WTC11 (cell line): Measurements from ENCODE around the gene SPSB4.

ENCODE experiments used
- CREB1 ChIP-seq: sonication (generic); formaldehyde crosslinking; IDR thresholded peaks from 2 replicates; pipeline ENCODE4 v1.8.0; 2023; ENCODE audit warnings: mild to moderate bottlenecking, missing genetic modification reagents
- CTCF ChIP-seq: fragments of 200-600 bp; IDR thresholded peaks from 2 replicates; pipeline ENCODE4 v1.8.0; 2022; ENCODE audit warnings: antibody characterized with exemption
- EMX1 ChIP-seq: fragments of 250-450 bp; sonication (Bioruptor Pico); IDR thresholded peaks from 2 replicates; pipeline ENCODE4 v1.8.0; 2021; ENCODE audit warnings: mild to moderate bottlenecking
- ERG ChIP-seq: fragments of 250-450 bp; sonication (Bioruptor Pico); IDR thresholded peaks from 2 replicates; pipeline ENCODE4 v1.8.0; 2021; ENCODE audit warnings: mild to moderate bottlenecking
- ETV6 ChIP-seq: sonication (generic); formaldehyde crosslinking; IDR thresholded peaks from 2 replicates; pipeline ENCODE4 v1.8.1; 2022; ENCODE audit warnings: mild to moderate bottlenecking, missing genetic modification reagents
- FOXJ3 ChIP-seq: sonication (generic); formaldehyde crosslinking; IDR thresholded peaks from 2 replicates; pipeline ENCODE4 v1.9.0; 2021; ENCODE audit warnings: missing genetic modification reagents, mild to moderate bottlenecking, borderline replicate concordance
- NR2C2 ChIP-seq: sonication (generic); formaldehyde crosslinking; IDR thresholded peaks from 2 replicates; pipeline ENCODE4 v1.8.0; 2022; ENCODE audit warnings: mild to moderate bottlenecking, missing genetic modification reagents
- OVOL2 ChIP-seq: fragments of 250-450 bp; sonication (Bioruptor Pico); IDR thresholded peaks from 2 replicates; pipeline ENCODE4 v1.9.0; 2021; ENCODE audit warnings: mild to moderate bottlenecking, borderline replicate concordance
- SMAD3 ChIP-seq: sonication (generic); formaldehyde crosslinking; IDR thresholded peaks from 2 replicates; pipeline ENCODE4 v1.8.0; 2022; ENCODE audit warnings: missing genetic modification reagents, mild to moderate bottlenecking, borderline replicate concordance
- TP53 ChIP-seq: sonication (generic); formaldehyde crosslinking; IDR thresholded peaks from 2 replicates; pipeline ENCODE4 v1.8.1; 2023; ENCODE audit warnings: mild to moderate bottlenecking, missing genetic modification reagents
- USF2 ChIP-seq: sonication (generic); formaldehyde crosslinking; IDR thresholded peaks from 2 replicates; pipeline ENCODE4 v1.8.1; 2023; ENCODE audit warnings: mild to moderate bottlenecking, missing genetic modification reagents, moderate library complexity

- TF ChIP-seq OVOL2 (no peak), CTCF (no peak), USF2 (CRISPR knock-in tag) (no peak), EMX1 (no peak), ERG (CRISPR knock-in tag) (no peak), NR2C2 (CRISPR knock-in tag) (no peak), ETV6 (CRISPR knock-in tag) (no peak), CREB1 (no peak), FOXJ3 (CRISPR knock-in tag) (no peak), TP53 (CRISPR knock-in tag) (no peak), SMAD3 (CRISPR knock-in tag) (no peak)
These were observed 113.7 kb downstream of the SPSB4 start for GRCh38 chr3:141164852-141165251.
